Heart left ventricle (tissue), 16 donors: Measurements from ENCODE around the gene CCDC127. TPM values are rescaled to one million over a fixed set of nuclear protein-coding genes. Genes with fewer than 3 reads are reported as not detected.

Experiments used
- ATAC-seq, 4 donors: fragments of 200-7000 bp; cut with Tn5 transposase; one replicate each; pipeline ENCODE4 v1.9.1; 2020 to 2022; ENCODE audit warnings: moderate library complexity in 4 of 4, mild to moderate bottlenecking in 3 of 4, moderate number of reproducible peaks in 1 of 4
- DNase-seq, 5 donors: peaks; one replicate each; pipeline ENCODE4 v3.0.0-alpha.2; 2020
- H3K27ac ChIP-seq, 12 donors: fragments of 200-600 bp; sonication (generic) in 4 of 12; one replicate each; pipeline versions ENCODE4 v1.5.0 to v1.8.0; 2016 to 2022; ENCODE audit warnings: mild to moderate bottlenecking in 2 of 12
- H3K27me3 ChIP-seq, 9 donors: fragments of 200-600 bp; sonication (generic) in 2 of 9; one replicate each; pipeline versions ENCODE4 v1.5.1 to v1.8.0; 2016 to 2022; ENCODE audit warnings: mild to moderate bottlenecking in 3 of 9
- H3K36me3 ChIP-seq, 9 donors: fragments of 200-600 bp; sonication (generic) in 2 of 9; one replicate each; pipeline versions ENCODE4 v1.5.0 to v1.8.0; 2018 to 2022; ENCODE audit warnings: mild to moderate bottlenecking in 2 of 9
- H3K4me1 ChIP-seq, 12 donors: fragments of 200-600 bp; sonication (generic) in 4 of 12; one replicate each; pipeline versions ENCODE4 v1.5.0 to v1.8.0; 2016 to 2022; ENCODE audit warnings: mild to moderate bottlenecking in 3 of 12
- H3K4me3 ChIP-seq, 12 donors: fragments of 200-600 bp; sonication (generic) in 4 of 12; one replicate each; pipeline versions ENCODE4 v1.5.0 to v1.8.0; 2017 to 2022; ENCODE audit warnings: mild to moderate bottlenecking in 9 of 12, moderate library complexity in 4 of 12
- H3K9me3 ChIP-seq, 12 donors: fragments of 200-600 bp; sonication (generic) in 4 of 12; one replicate each; pipeline versions ENCODE4 v1.5.0 to v1.8.0; 2016 to 2022; ENCODE audit warnings: mild to moderate bottlenecking in 1 of 12
- CTCF ChIP-seq, 12 donors: fragments of 200-600 bp; sonication (generic) in 4 of 12; IDR thresholded peaks; one replicate each; pipeline versions ENCODE4 v1.5.0 to v1.8.0; 2018 to 2022; ENCODE audit warnings: antibody characterized with exemption in 12 of 12, mild to moderate bottlenecking in 5 of 12
- POLR2A ChIP-seq, 2 donors: fragments of 450-650 bp; IDR thresholded peaks; one replicate each; pipeline ENCODE4 v1.6.1; 2017; ENCODE audit warnings: antibody characterized with exemption in 2 of 2, mild to moderate bottlenecking in 2 of 2, moderate library complexity in 2 of 2
- WGBS, 4 donors: extraction: QIAGEN DNeasy Blood & Tissue Kit in 2 of 4; methylation state at CpG; one replicate each; pipeline versions ENCODE4 v1.1.5 to v1.1.7; 2013 to 2018; 5-methylcytosine and 5-hydroxymethylcytosine counted together
- intact Hi-C, 10 donors: fragments of 100-400 bp; cut with DNase I; formaldehyde crosslinking; loops; one replicate each; pipeline versions ENCODE4 v1.11.1 to v1.14.2; 2022
- polyA plus RNA-seq, 2 donors: library from polyadenylated mRNA; stranded (reverse); fragments of 200-250 nt; gene quantifications; one replicate each; pipeline ENCODE4 v1.2.3, GENCODE V29; 2013
- total RNA-seq, 9 donors: library from RNA; depleted of rRNA in 2 of 9; stranded (reverse); fragments of >200 nt in 2 of 9; fragmentation: NEBNext Ultra II Directional in 3 of 9; extraction: Animal tissue kit (Norgen Biotek cat#: 25700) in 3 of 9; gene quantifications; one replicate each; pipeline versions ENCODE4 v1.1.0 to v1.2.4, GENCODE V29; 2016 to 2023
- donor health status: ischemic (EF 13 %, LVEDD 7.1; RV severe dilation, severe dysfunction).
- donor health status: healthy with polysubstance abuse.
- donor health status: DM: no; HTN: yes; CAD: no.
- donor health status: DM: no; HTN: no; CAD: no.
- donor health status: ischemic (EF 25% LVEDD 6.9; RV normal size, moderate dysfunction).
- donor health status: ischemic (EF 25% LVEDD 5.7; RV mildly dilated, moderate dysfunction).
- donor health status: healthy.
- donor health status: DM: yes; HTN: yes; CAD: no.
- donor health status: ischemic (EF 35%, LVEDD 5.7; RV mildly dilated, moderate dysfunction).
- donor health status: nonischemic (EF 11% LVEDD 7.7; RV severe dilation, severe dysfunction).
- donor health status: DM: yes; HTN: yes; CAD: no.
- donor health status: PGD.
- donor health status: ischemic (EF 29% LVEDD 5.4; RV normal size, mild dysfunction).
- donor health status: nonischemic (EF 23%, LVEDD 6.1; RV moderate dilation, normal function).

The CCDC127 gene
- total and polyA plus RNA-seq, 11 donors = 4.8 to 10.3 (median 7.5) TPM

- H3K36me3 ChIP-seq = no peaks in the 10 kb centered on the region
- H3K4me1 ChIP-seq = peaks cover 0 to 45% (median 18%) of the 10 kb centered on the region in 12 donors
- ATAC-seq (no peak), DNase-seq (no peak)
- no peak overlapping the region for H3K4me3 ChIP-seq
- TF ChIP-seq CTCF (IDR thresholded peaks at IDR 0.05) = no peak
- TF ChIP-seq POLR2A (IDR thresholded peaks at IDR 0.05) = no peak
- peak overlapping the region; percentile 40 to 97 (median 92) for H3K27ac ChIP-seq
- intact Hi-C loops = loop anchor here in 2 of 10 donors (1.0 to 2.0 kb wide), 2 partner anchors 29 to 32 kb away; partner anchors contain the start of genes CCDC127 (in 1 of the 2) and SDHA (in 1 of the 2)
- WGBS, 4 donors = 71 to 84% (median 81%) methylated on average over 9 to 10 of the region's 10 CpGs
- no peaks in the 10 kb centered on the region for H3K9me3 ChIP-seq
- H3K27me3 ChIP-seq = peaks cover 0 to 12% (median 0%) of the 10 kb centered on the region in 9 donors
Measured at GRCh38 chr5:189486-189885, 28.5 kb downstream of the CCDC127 start.

DNA sequence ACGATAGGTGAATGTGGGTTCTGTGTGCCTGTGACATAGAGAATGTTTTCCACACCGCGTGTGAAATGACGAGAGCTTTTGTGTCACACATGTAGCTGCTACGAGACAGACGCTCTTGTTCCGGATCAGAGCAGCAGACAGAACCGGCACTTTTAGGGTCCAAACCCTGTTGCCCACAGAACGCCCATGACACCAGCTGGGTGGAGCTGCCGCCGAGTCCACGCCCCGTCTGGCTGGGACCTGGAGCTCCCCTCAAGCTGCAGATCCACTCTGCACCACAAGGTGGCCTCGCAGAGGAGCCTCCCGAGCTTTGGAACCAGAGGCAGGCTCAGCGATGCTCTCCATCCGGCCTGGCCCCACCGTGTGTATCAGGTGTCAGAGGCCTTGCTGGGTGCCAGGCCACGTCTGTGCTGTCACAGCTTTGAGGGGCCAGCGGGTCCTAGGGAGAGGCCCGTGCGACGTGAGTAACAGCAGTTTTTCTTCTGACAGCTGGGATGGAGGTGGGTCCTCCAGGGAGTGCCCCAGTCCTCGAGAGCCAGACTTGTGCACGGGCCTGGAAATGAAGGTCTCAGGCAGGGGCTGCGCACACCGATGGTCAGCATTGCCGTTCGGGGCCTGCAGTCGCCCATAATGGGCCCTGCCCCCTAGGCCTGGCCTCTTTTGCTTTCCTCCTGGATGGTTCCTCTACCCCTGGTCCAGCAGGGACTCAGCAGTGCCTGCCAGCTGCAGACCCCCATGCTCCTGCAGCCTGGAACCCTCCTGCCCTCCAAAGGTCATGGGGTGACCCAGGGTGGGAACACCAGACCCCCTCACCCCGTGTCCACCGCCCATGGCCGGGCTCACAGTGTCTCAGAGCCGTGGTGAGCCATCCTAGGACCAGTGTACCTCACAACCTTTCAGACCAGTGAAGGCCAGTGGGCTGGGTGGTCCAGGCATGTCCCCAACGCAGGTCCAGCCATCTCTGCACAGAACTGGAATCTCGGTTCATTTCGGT, 29.2 kb downstream of the CCDC127 start:
- peak overlapping the region in 7 of 12 donors; percentile 0 to 39 (median 19) for H3K4me3 ChIP-seq
- TF ChIP-seq POLR2A (IDR thresholded peaks at IDR 0.05) (no peak), CTCF (IDR thresholded peaks at IDR 0.05) (peak; percentile 88 to 98 (median 94))
- peaks cover 0 to 43% (median 18%) of the 10 kb centered on the region in 12 donors for H3K4me1 ChIP-seq

DNA sequence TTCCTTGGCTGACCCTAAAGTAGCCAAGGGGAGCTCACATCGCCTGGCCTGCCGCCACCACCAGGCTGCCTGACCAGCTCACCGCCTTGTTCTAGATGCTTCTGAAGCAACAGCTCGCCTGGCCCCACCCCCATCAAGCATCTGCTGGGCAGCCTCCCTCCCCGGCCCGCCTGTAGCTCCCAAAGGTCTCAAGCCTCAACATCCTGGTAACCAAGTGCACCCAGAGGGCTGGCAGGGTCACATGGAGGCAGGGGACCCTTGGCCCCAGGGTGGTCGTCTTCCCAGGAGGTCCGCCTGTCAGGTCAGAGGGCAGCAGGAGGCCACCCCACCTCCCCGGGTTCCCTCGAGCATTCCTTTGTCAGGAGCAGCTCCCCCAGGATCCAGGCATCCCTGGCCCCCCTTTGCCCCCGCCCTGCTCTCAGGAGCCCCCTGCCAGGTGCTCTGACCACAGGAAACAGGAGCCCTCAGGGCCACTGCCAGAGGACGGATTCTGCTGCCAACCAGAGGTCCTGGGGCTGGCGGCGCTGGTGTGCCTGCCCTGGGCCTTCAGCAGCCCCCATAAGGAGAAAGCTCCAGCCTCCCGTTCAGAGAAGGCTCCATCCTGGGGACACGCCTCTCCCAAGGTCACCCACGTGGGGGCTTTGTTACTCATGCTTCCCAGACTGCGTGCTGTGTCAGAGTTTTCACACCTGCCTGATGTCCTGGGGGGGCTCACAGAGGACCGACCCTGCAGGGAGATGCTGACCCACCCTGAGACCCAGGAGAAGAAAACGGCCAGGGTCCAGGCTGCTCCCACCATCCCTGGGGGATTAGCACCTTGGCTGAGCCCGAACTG, 30.1 kb downstream of the CCDC127 start:
- intact Hi-C loops = loop anchor here in 1 of 10 donors (2.0 kb wide), 1 partner anchor 31 kb away; the partner anchor contains the start of genes CCDC127 and SDHA
- H3K9me3 ChIP-seq = no peaks in the 10 kb centered on the region
- peak overlapping the region in 7 of 12 donors; percentile 0 to 39 (median 19) for H3K4me3 ChIP-seq
- WGBS, 4 donors = 58 to 74% (median 63%) methylated on average over 13 to 21 of the region's 21 CpGs
- peaks cover 0 to 45% (median 18%) of the 10 kb centered on the region in 12 donors for H3K4me1 ChIP-seq
- peaks cover 0 to 12% (median 0%) of the 10 kb centered on the region in 9 donors for H3K27me3 ChIP-seq
- DNase-seq (peak in 2 of 5 donors; percentile 23 to 32), ATAC-seq (no peak)
- peak overlapping the region in 3 of 12 donors; percentile 21 to 97 (median 96) for H3K27ac ChIP-seq
- H3K36me3 ChIP-seq = no peaks in the 10 kb centered on the region
- TF ChIP-seq CTCF (IDR thresholded peaks at IDR 0.05) = no peak
- no peak for TF ChIP-seq POLR2A (IDR thresholded peaks at IDR 0.05)

More for the DNA sequence above, 29.2 kb downstream of the CCDC127 start:
- Histone ChIP-seq H3K27me3 (peaks cover 0 to 12% (median 0%) of the 10 kb centered on the region in 9 donors), H3K36me3 (no peaks in the 10 kb centered on the region), H3K27ac (peak overlapping the region in 9 of 12 donors; percentile 85 to 97 (median 95)), H3K9me3 (no peaks in the 10 kb centered on the region)
- intact Hi-C loops = loop anchor here in 2 of 10 donors (1.0 to 2.0 kb wide), 2 partner anchors 30 to 33 kb away; partner anchors contain the start of genes CCDC127 (in 1 of the 2) and SDHA (in 1 of the 2)
- ATAC-seq (peak; percentile 45 to 66 (median 60)), DNase-seq (peak; percentile 83 to 91 (median 90))
- 30 to 39% (median 31%) methylated on average over 23 to 37 of the region's 37 CpGs for WGBS, 4 donors
